Measurements from ENCODE around the gene VWA8. TPM values are rescaled to one million over a fixed set of nuclear protein-coding genes. Genes with fewer than 3 reads are reported as not detected.

Gene VWA8
- total and polyA plus RNA-seq, 2 experiments from 2014 or later: 6.3 to 24.6 TPM

DNA sequence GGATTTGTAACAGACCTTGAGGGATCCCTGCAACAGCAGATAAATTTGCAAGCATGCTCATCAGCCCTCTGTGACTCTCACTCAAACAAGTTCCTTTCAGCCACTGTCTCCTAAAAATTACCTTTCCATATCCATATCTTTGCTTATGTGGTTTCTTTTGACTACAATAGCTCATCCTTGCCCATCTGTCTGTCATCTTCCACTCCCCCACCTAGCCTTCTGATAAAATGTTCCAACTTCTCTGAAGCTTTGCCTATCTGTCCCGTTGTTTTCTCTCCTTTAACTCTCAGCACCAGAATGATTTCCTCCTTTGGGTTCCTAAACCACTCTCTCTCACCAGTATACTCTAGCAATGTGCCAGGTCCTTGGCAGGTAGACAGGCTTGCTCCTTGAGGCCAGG, 194.5 kb downstream of the VWA8 start:
- no peak for ATAC-seq
- H3K4me3 ChIP-seq: no peak overlapping the region
- H3K79me2 ChIP-seq (replicated peaks; ENCODE audit: insufficient read depth): no peaks in the 10 kb centered on the region
- no peaks in the 10 kb centered on the region for H3K4me1 ChIP-seq (ENCODE audit: insufficient read depth)
- no peaks in the 10 kb centered on the region for H3F3A ChIP-seq (replicated peaks; ENCODE audit: low read depth)
- H3K9me3 Mint-ChIP-seq: no peaks in the 10 kb centered on the region
- no peak for DNase-seq (ENCODE audit: low spot score)
- H3K4me1 Mint-ChIP-seq: peaks cover 8% of the 10 kb centered on the region; the same call in 2 of the 3 replicates
- TF ChIP-seq NANOG (IDR thresholded peaks at IDR 0.05; ENCODE audit: borderline replicate concordance): no peak
- no peak for TF ChIP-seq CREB1 (CRISPR knock-in tag; IDR thresholded peaks at IDR 0.05; ENCODE audit: low read depth)
- TF ChIP-seq JUNB (IDR thresholded peaks at IDR 0.05; ENCODE audit: unreplicated experiment): no peak
- H3K4me2 ChIP-seq: no peak overlapping the region
- no peak overlapping the region for H3K4me3 Mint-ChIP-seq
- no peaks in the 10 kb centered on the region for H3K36me3 ChIP-seq (ENCODE audit: insufficient read depth)
- H3K27ac Mint-ChIP-seq: no peak overlapping the region
- no peak overlapping the region for H3K27ac ChIP-seq (ENCODE audit: low read depth)
- peaks cover 2% of the 10 kb centered on the region for H3K27me3 Mint-ChIP-seq (ENCODE audit: insufficient read depth, low read depth, poor library complexity)
- no peaks in the 10 kb centered on the region for H3K36me3 Mint-ChIP-seq (ENCODE audit: low read depth)
- no peaks in the 10 kb centered on the region for H3K9me2 ChIP-seq (ENCODE audit: insufficient read depth)
- no peaks in the 10 kb centered on the region for H4K20me1 ChIP-seq (replicated peaks; ENCODE audit: insufficient read depth)
- no peak overlapping the region for H2AFZ ChIP-seq
- no peaks in the 10 kb centered on the region for H3K27me3 ChIP-seq (ENCODE audit: insufficient read depth)

DNA sequence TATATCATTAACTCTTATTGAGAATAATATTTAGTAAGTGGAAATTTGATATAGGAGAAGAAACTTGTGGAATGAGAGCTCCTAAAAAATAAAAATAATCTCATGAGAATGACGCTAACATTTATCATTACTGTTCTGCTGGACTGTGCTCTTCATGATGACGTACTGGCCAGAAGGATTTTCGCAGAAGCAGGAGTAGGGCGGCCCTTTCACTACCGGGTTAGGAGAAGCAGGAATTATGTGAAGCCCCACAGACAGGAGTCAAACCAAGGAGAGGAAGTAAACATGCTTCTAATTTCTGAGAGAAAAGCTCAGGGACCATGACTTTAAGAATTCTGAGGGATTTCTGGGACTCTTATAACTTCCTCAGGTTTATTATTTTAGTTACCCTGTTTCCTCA, 195.1 kb downstream of the VWA8 start:
- Histone ChIP-seq H4K20me1 (replicated peaks; ENCODE audit: insufficient read depth) (no peaks in the 10 kb centered on the region), H3K4me1 (ENCODE audit: insufficient read depth) (no peaks in the 10 kb centered on the region), H3K4me2 (no peak overlapping the region), H3K9me2 (ENCODE audit: insufficient read depth) (no peaks in the 10 kb centered on the region), H3K27me3 (ENCODE audit: insufficient read depth) (no peaks in the 10 kb centered on the region), H3F3A (replicated peaks; ENCODE audit: low read depth) (no peaks in the 10 kb centered on the region), H3K27ac (ENCODE audit: low read depth) (no peak overlapping the region), H2AFZ (no peak overlapping the region), H3K79me2 (replicated peaks; ENCODE audit: insufficient read depth) (no peaks in the 10 kb centered on the region), H3K36me3 (ENCODE audit: insufficient read depth) (no peaks in the 10 kb centered on the region), H3K4me3 (no peak overlapping the region)
- no peak for TF ChIP-seq EZH2 (IDR thresholded peaks at IDR 0.05; ENCODE audit: low read depth, unreplicated experiment)
- TF ChIP-seq, protein P1, sequence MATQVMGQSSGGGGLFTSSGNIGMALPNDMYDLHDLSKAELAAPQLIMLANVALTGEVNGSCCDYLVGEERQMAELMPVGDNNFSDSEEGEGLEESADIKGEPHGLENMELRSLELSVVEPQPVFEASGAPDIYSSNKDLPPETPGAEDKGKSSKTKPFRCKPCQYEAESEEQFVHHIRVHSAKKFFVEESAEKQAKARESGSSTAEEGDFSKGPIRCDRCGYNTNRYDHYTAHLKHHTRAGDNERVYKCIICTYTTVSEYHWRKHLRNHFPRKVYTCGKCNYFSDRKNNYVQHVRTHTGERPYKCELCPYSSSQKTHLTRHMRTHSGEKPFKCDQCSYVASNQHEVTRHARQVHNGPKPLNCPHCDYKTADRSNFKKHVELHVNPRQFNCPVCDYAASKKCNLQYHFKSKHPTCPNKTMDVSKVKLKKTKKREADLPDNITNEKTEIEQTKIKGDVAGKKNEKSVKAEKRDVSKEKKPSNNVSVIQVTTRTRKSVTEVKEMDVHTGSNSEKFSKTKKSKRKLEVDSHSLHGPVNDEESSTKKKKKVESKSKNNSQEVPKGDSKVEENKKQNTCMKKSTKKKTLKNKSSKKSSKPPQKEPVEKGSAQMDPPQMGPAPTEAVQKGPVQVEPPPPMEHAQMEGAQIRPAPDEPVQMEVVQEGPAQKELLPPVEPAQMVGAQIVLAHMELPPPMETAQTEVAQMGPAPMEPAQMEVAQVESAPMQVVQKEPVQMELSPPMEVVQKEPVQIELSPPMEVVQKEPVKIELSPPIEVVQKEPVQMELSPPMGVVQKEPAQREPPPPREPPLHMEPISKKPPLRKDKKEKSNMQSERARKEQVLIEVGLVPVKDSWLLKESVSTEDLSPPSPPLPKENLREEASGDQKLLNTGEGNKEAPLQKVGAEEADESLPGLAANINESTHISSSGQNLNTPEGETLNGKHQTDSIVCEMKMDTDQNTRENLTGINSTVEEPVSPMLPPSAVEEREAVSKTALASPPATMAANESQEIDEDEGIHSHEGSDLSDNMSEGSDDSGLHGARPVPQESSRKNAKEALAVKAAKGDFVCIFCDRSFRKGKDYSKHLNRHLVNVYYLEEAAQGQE (IDR thresholded peaks at IDR 0.05; ENCODE audit: unreplicated experiment): no peak
- TF ChIP-seq, protein P2, sequence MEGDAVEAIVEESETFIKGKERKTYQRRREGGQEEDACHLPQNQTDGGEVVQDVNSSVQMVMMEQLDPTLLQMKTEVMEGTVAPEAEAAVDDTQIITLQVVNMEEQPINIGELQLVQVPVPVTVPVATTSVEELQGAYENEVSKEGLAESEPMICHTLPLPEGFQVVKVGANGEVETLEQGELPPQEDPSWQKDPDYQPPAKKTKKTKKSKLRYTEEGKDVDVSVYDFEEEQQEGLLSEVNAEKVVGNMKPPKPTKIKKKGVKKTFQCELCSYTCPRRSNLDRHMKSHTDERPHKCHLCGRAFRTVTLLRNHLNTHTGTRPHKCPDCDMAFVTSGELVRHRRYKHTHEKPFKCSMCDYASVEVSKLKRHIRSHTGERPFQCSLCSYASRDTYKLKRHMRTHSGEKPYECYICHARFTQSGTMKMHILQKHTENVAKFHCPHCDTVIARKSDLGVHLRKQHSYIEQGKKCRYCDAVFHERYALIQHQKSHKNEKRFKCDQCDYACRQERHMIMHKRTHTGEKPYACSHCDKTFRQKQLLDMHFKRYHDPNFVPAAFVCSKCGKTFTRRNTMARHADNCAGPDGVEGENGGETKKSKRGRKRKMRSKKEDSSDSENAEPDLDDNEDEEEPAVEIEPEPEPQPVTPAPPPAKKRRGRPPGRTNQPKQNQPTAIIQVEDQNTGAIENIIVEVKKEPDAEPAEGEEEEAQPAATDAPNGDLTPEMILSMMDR (conservative IDR thresholded peaks at IDR 0.05; ENCODE audit: low read depth in 2 of 2): no peak
- TF ChIP-seq ZNF331 (CRISPR knock-in tag; IDR thresholded peaks at IDR 0.05; ENCODE audit: low read depth): no peak
- no peak for TF ChIP-seq ZNF114 (CRISPR knock-in tag; IDR thresholded peaks at IDR 0.05)
- no peak for TF ChIP-seq JUNB (IDR thresholded peaks at IDR 0.05; ENCODE audit: unreplicated experiment)
- ATAC-seq (no peak), DNase-seq (ENCODE audit: low spot score) (no peak)
- no peak overlapping the region for H3K4me3 Mint-ChIP-seq
- peaks cover 8% of the 10 kb centered on the region; the same call in 2 of the 3 replicates for H3K4me1 Mint-ChIP-seq
- no peaks in the 10 kb centered on the region for H3K36me3 Mint-ChIP-seq (ENCODE audit: low read depth)
- H3K9me3 Mint-ChIP-seq: no peaks in the 10 kb centered on the region
- no peak overlapping the region for H3K27ac Mint-ChIP-seq
- H3K27me3 Mint-ChIP-seq (ENCODE audit: insufficient read depth, low read depth, poor library complexity): peaks cover 2% of the 10 kb centered on the region

Data from GM23338 (cell line).